Panc1 (cell line): Measurements from ENCODE around the gene CMYA5. TPM values are rescaled to one million over a fixed set of nuclear protein-coding genes. Genes with fewer than 3 reads are reported as not detected.

Source experiments
- ATAC-seq: fragments of 200-7000 bp; cut with Tn5 transposase; 2 replicates; pipeline ENCODE4 v1.9.1; 2020; ENCODE audit warnings: mild to moderate bottlenecking, moderate library complexity
- BruUV-seq: library from RNA; stranded (reverse); fragments of 400-500 nt; replicated peaks from 2 replicates; lab custom pipeline; 2021; lab: Mats Ljungman, UMichigan
- CTCF ChIA-PET: fragments of 300-600 bp; sonication (Branson Sonifier 250); formaldehyde crosslinking; loops from one replicate; lab custom pipeline; 2022; ENCODE audit warnings: antibody characterized with exemption; lab: Charles Lee
- POLR2A ChIA-PET: fragments of 300-600 bp; sonication (Branson Sonifier 250); formaldehyde crosslinking; loops from one replicate; lab custom pipeline; 2022; ENCODE audit warnings: antibody characterized with exemption; lab: Charles Lee
- DNase-seq: peaks from one replicate; pipeline ENCODE4 v3.0.0-alpha.2; 2010; ENCODE audit warnings: low read depth, low spot score
- H3K27ac ChIP-seq: 2 replicates; pipeline ENCODE4 v1.5.1; 2011; ENCODE audit warnings: mild to moderate bottlenecking, low read length, inconsistent platforms
- H3K27me3 ChIP-seq: fragments of 200-500 bp; sonication (Bioruptor generic); 2 replicates; pipeline ENCODE4 v1.6.0; 2014; ENCODE audit warnings: low read length, inconsistent platforms; ENCODE audit not compliant: control insufficient read depth, insufficient read depth
- H3K36me3 ChIP-seq: fragments of 200-500 bp; sonication (Bioruptor generic); 2 replicates; pipeline ENCODE4 v1.5.1; 2014; ENCODE audit warnings: inconsistent platforms, mild to moderate bottlenecking, low read length, moderate library complexity; ENCODE audit not compliant: control insufficient read depth, insufficient read depth
- H3K4me1 ChIP-seq: 2 replicates; pipeline ENCODE4 v1.5.1; 2011; ENCODE audit warnings: inconsistent platforms, mild to moderate bottlenecking, low read length, moderate library complexity; ENCODE audit not compliant: control insufficient read depth, insufficient read depth
- H3K4me3 ChIP-seq, 2 experiments: 2 replicates each; pipeline ENCODE4 v1.5.1; 2011 to 2012; ENCODE audit warnings: low read depth in 2 of 2, low read length in 2 of 2, mild to moderate bottlenecking in 2 of 2, inconsistent platforms in 1 of 2, moderate library complexity in 1 of 2
- H3K9me3 ChIP-seq: fragments of 200-500 bp; sonication (Bioruptor generic); 2 replicates; pipeline ENCODE4 v1.5.1; 2014; ENCODE audit warnings: low read depth, mild to moderate bottlenecking, inconsistent platforms, low read length, moderate library complexity; ENCODE audit not compliant: control insufficient read depth, insufficient read depth
- POLR2AphosphoS5 ChIP-seq: IDR thresholded peaks from 2 replicates; pipeline ENCODE4 v1.6.1; 2012; ENCODE audit warnings: mild to moderate bottlenecking, low read depth, low read length, moderate library complexity
- SIN3A ChIP-seq: IDR thresholded peaks from 2 replicates; pipeline ENCODE4 v1.6.1; 2012; ENCODE audit warnings: low read depth, mild to moderate bottlenecking, low read length, moderate library complexity, borderline replicate concordance; ENCODE audit not compliant: insufficient read depth
- TCF7L2 ChIP-seq: IDR thresholded peaks from 2 replicates; pipeline ENCODE4 v1.6.1; 2011; ENCODE audit warnings: mild to moderate bottlenecking, low read depth, low read length, inconsistent platforms
- in situ Hi-C: cut with HindIII; loops from 2 replicates; pipeline ENCODE4 v1.10.0; 2016; ENCODE audit warnings: low sequenced_read_pairs, low pct_unique_long_range_greater_than_20kb
- intact Hi-C: fragments of 100-400 bp; cut with micrococcal nuclease; formaldehyde crosslinking; loops from one replicate; pipeline ENCODE4 v1.10.0; 2022; ENCODE audit not compliant: unreplicated experiment
- total RNA-seq: library from RNA; stranded (reverse); gene quantifications from one replicate; pipeline ENCODE4 v1.2.1, GENCODE V29; 2021; ENCODE audit not compliant: unreplicated experiment
- TF ChIP-seq, protein P1 (sequence below), 2 experiments: IDR thresholded peaks; 2 replicates each; pipeline ENCODE4 v1.6.1; 2011 to 2012; ENCODE audit warnings: low read depth in 2 of 2, control low read depth in 1 of 2, low read length in 1 of 2, mild to moderate bottlenecking in 1 of 2, moderate library complexity in 1 of 2; ENCODE audit not compliant: insufficient read depth in 1 of 2
- TF ChIP-seq, protein P2 (sequence below): fragments of 450-650 bp; IDR thresholded peaks from 2 replicates; pipeline ENCODE4 v1.5.1; 2017; ENCODE audit warnings: mild to moderate bottlenecking

The CMYA5 gene
- total RNA-seq, 1 experiment from 2014 or later: 0.31 TPM

DNA sequence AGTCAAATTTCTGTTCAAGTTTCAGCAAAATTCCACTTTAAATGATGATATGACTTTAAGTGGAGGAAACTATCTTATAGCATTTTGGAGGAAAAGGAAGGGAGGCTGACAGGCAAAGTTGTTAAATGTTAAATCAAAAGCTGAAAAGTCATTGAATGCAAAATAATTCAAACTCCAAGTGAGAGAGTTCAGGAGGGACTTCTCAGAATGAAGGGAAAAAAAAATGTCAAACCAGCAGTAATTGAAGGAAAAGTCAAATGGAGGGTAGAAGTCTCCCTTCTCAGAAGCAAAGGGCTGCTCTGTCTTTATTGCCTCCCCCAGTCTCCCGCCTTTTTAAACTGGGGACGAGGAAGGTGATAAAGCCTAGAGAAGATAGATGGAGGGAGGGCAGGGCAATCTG, 134.8 kb downstream of the CMYA5 start:
- intact Hi-C loops (no loop called here), in situ Hi-C loops (no loop called here)
- no peak overlapping the region for H3K27ac ChIP-seq
- DNase-seq (no peak), ATAC-seq (no peak)
- H3K27me3 ChIP-seq: peaks cover 19% of the 10 kb centered on the region
- H3K9me3 ChIP-seq: no peaks in the 10 kb centered on the region
- no TSS peak for BruUV-seq
- TF ChIP-seq SIN3A (no peak), TCF7L2 (no peak), POLR2AphosphoS5 (no peak)
- TF ChIP-seq, protein P1, sequence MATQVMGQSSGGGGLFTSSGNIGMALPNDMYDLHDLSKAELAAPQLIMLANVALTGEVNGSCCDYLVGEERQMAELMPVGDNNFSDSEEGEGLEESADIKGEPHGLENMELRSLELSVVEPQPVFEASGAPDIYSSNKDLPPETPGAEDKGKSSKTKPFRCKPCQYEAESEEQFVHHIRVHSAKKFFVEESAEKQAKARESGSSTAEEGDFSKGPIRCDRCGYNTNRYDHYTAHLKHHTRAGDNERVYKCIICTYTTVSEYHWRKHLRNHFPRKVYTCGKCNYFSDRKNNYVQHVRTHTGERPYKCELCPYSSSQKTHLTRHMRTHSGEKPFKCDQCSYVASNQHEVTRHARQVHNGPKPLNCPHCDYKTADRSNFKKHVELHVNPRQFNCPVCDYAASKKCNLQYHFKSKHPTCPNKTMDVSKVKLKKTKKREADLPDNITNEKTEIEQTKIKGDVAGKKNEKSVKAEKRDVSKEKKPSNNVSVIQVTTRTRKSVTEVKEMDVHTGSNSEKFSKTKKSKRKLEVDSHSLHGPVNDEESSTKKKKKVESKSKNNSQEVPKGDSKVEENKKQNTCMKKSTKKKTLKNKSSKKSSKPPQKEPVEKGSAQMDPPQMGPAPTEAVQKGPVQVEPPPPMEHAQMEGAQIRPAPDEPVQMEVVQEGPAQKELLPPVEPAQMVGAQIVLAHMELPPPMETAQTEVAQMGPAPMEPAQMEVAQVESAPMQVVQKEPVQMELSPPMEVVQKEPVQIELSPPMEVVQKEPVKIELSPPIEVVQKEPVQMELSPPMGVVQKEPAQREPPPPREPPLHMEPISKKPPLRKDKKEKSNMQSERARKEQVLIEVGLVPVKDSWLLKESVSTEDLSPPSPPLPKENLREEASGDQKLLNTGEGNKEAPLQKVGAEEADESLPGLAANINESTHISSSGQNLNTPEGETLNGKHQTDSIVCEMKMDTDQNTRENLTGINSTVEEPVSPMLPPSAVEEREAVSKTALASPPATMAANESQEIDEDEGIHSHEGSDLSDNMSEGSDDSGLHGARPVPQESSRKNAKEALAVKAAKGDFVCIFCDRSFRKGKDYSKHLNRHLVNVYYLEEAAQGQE (IDR thresholded peaks at IDR 0.05; ENCODE audit: insufficient read depth in 1 of 2, low read depth in 2 of 2, low read length in 1 of 2): no peak
- TF ChIP-seq, protein P2, sequence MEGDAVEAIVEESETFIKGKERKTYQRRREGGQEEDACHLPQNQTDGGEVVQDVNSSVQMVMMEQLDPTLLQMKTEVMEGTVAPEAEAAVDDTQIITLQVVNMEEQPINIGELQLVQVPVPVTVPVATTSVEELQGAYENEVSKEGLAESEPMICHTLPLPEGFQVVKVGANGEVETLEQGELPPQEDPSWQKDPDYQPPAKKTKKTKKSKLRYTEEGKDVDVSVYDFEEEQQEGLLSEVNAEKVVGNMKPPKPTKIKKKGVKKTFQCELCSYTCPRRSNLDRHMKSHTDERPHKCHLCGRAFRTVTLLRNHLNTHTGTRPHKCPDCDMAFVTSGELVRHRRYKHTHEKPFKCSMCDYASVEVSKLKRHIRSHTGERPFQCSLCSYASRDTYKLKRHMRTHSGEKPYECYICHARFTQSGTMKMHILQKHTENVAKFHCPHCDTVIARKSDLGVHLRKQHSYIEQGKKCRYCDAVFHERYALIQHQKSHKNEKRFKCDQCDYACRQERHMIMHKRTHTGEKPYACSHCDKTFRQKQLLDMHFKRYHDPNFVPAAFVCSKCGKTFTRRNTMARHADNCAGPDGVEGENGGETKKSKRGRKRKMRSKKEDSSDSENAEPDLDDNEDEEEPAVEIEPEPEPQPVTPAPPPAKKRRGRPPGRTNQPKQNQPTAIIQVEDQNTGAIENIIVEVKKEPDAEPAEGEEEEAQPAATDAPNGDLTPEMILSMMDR: no peak
- ChIA-PET POLR2A (no interaction called here), CTCF (no interaction called here)
- H3K4me3 ChIP-seq: no peak overlapping the region
- no peaks in the 10 kb centered on the region for H3K4me1 ChIP-seq
- H3K36me3 ChIP-seq: no peaks in the 10 kb centered on the region

DNA sequence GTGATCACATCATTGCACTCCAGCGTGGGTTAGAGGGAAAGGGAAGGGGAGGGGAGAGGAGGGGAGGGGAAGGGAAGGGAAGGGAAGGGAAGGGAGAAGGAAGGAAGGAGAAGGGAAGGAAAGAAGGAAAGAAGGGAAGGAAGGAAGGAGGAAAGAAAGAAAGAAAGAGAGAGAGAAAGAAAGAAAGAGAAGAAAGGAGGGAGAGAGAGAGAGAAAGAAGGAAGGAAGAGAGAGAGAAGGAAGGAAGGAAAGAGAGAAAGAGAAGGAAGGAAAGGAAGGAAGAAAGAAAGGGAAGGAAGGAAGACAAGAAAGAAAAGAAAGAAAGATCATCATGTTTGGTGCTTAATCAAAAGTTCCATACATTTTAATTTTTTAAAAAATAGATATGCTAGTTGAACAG, 136.2 kb downstream of the CMYA5 start:
- intact Hi-C loops: no loop called here
- no peak overlapping the region for H3K4me3 ChIP-seq
- in situ Hi-C loops: no loop called here
- H3K27me3 ChIP-seq: peaks cover 27% of the 10 kb centered on the region
- TF ChIP-seq, protein P2: no peak
- TF ChIP-seq TCF7L2 (no peak), POLR2AphosphoS5 (no peak), SIN3A (no peak)
- CTCF ChIA-PET: no interaction called here
- no peak overlapping the region for H3K27ac ChIP-seq
- ATAC-seq (no peak), DNase-seq (no peak)
- no TSS peak for BruUV-seq
- no peaks in the 10 kb centered on the region for H3K9me3 ChIP-seq
- no peaks in the 10 kb centered on the region for H3K36me3 ChIP-seq
- POLR2A ChIA-PET: no interaction called here
- no peaks in the 10 kb centered on the region for H3K4me1 ChIP-seq
